Neuronal stem cell (in vitro differentiated cells): ENCODE data around the gene CFAP161.

Experiments
- DNase-seq: peaks from one replicate; pipeline ENCODE4 v3.0.0-alpha.2; 2013; ENCODE audit warnings: low spot score
- H2AFZ ChIP-seq: one replicate; pipeline ENCODE4 v1.6.1; 2013; ENCODE audit warnings: mild to moderate bottlenecking, low read length, inconsistent platforms
- H2AK5ac ChIP-seq: 2 replicates; pipeline ENCODE4 v1.6.1; 2013; ENCODE audit warnings: low read depth, mild to moderate bottlenecking, inconsistent platforms, low read length, moderate library complexity, mixed read lengths
- H2BK120ac ChIP-seq: 2 replicates; pipeline ENCODE4 v1.6.1; 2013; ENCODE audit warnings: low read depth, mild to moderate bottlenecking, inconsistent platforms, low read length, moderate library complexity, mixed read lengths
- H2BK12ac ChIP-seq: one replicate; pipeline ENCODE4 v1.6.1; 2013; ENCODE audit warnings: low read length, inconsistent platforms
- H2BK15ac ChIP-seq: 2 replicates; pipeline ENCODE4 v1.6.1; 2013; ENCODE audit warnings: mild to moderate bottlenecking, low read length, inconsistent platforms, mixed read lengths
- H2BK5ac ChIP-seq: one replicate; pipeline ENCODE4 v1.6.1; 2013; ENCODE audit warnings: inconsistent platforms, mild to moderate bottlenecking, low read length, moderate library complexity
- H3K14ac ChIP-seq: one replicate; pipeline ENCODE4 v1.6.1; 2013; ENCODE audit warnings: low read length, inconsistent platforms
- H3K18ac ChIP-seq: 2 replicates; pipeline ENCODE4 v1.6.1; 2013; ENCODE audit warnings: low read length, inconsistent platforms
- H3K23ac ChIP-seq: 2 replicates; pipeline ENCODE4 v1.6.1; 2013; ENCODE audit warnings: low read depth, mild to moderate bottlenecking, mixed read lengths, low read length, inconsistent platforms; ENCODE audit not compliant: poor library complexity
- H3K27ac ChIP-seq: replicated peaks from 3 replicates; pipeline ENCODE4 v1.5.1; 2013; ENCODE audit warnings: low read length, inconsistent platforms
- H3K27me3 ChIP-seq, 3 experiments: 2 replicates each; pipeline ENCODE4 v1.6.1; 2013; ENCODE audit warnings: low read length in 3 of 3, mild to moderate bottlenecking in 2 of 3, inconsistent platforms in 1 of 3, low read depth in 1 of 3, mixed read lengths in 1 of 3, moderate library complexity in 1 of 3; ENCODE audit not compliant: control insufficient read depth in 3 of 3, insufficient read depth in 3 of 3
- H3K36me3 ChIP-seq, 2 donors: replicated peaks in 1 of 2; 2 replicates each; pipeline ENCODE4 v1.6.1; 2013; ENCODE audit warnings: low read length in 2 of 2; ENCODE audit not compliant: control insufficient read depth in 2 of 2, insufficient read depth in 2 of 2
- H3K4ac ChIP-seq: 2 replicates; pipeline ENCODE4 v1.6.1; 2013; ENCODE audit warnings: inconsistent platforms, mild to moderate bottlenecking, low read length, moderate library complexity
- H3K4me1 ChIP-seq, 2 donors: 1 replicate in 1 of 2; 2 replicates in 1 of 2; pipeline ENCODE4 v1.6.1; 2013; ENCODE audit warnings: low read length in 2 of 2, low read depth in 1 of 2; ENCODE audit not compliant: control insufficient read depth in 2 of 2, insufficient read depth in 1 of 2
- H3K4me2 ChIP-seq: one replicate; pipeline ENCODE4 v1.6.1; 2013; ENCODE audit warnings: mild to moderate bottlenecking, low read length, inconsistent platforms; ENCODE audit not compliant: insufficient read depth, poor library complexity, severe bottlenecking
- H3K4me3 ChIP-seq, 2 donors: 2 replicates each; pipeline ENCODE4 v1.5.1; 2013; ENCODE audit warnings: low read length in 2 of 2, mild to moderate bottlenecking in 2 of 2, inconsistent platforms in 1 of 2, moderate library complexity in 1 of 2
- H3K79me1 ChIP-seq: one replicate; pipeline ENCODE4 v1.6.1; 2013; ENCODE audit warnings: low read depth, mild to moderate bottlenecking, inconsistent platforms, low read length, moderate library complexity
- H3K9ac ChIP-seq: one replicate; pipeline ENCODE4 v1.6.1; 2013; ENCODE audit warnings: mild to moderate bottlenecking, low read depth, low read length, inconsistent platforms; ENCODE audit not compliant: poor library complexity
- H3K9me3 ChIP-seq, 2 donors: replicated peaks in 1 of 2; 2 replicates each; pipeline versions ENCODE3 to v1.6.1; 2013; ENCODE audit warnings: low read length in 2 of 2, mild to moderate bottlenecking in 2 of 2, inconsistent platforms in 1 of 2, low read depth in 1 of 2, mixed read lengths in 1 of 2, moderate library complexity in 1 of 2; ENCODE audit not compliant: control insufficient read depth in 2 of 2, insufficient read depth in 1 of 2
- H4K8ac ChIP-seq: one replicate; pipeline ENCODE4 v1.6.1; 2013; ENCODE audit warnings: low read depth, mild to moderate bottlenecking, inconsistent platforms, low read length, moderate library complexity
- H4K91ac ChIP-seq: one replicate; pipeline ENCODE4 v1.6.1; 2013; ENCODE audit warnings: low read length, low read depth, mild to moderate bottlenecking, inconsistent platforms; ENCODE audit not compliant: poor library complexity
- WGBS, 2 donors: extraction: QIAGEN DNeasy Blood & Tissue Kit; methylation state at CpG; one replicate each; pipeline ENCODE4 v1.1.7; 2013; ENCODE audit warnings: missing lambda C conversion rate in 2 of 2, mixed read lengths in 1 of 2; ENCODE audit not compliant: insufficient read length in 2 of 2, insufficient replicate concordance in 1 of 2; ENCODE audit errors: extremely low coverage in 2 of 2; 5-methylcytosine and 5-hydroxymethylcytosine counted together

Gene CFAP161

GRCh38 chr15:81152339-81152738, 18.3 kb downstream of the CFAP161 start:
- Histone ChIP-seq H3K36me3 (no peaks in the 10 kb centered on the region), H3K4me1 (no peaks in the 10 kb centered on the region), H3K4me2 (no peak overlapping the region), H3K27me3 (no peaks in the 10 kb centered on the region), H2BK5ac (no peak overlapping the region), H2AK5ac (no peak overlapping the region), H3K4me3 (no peak overlapping the region), H4K8ac (no peak overlapping the region), H2BK15ac (no peak overlapping the region), H3K79me1 (no peaks in the 10 kb centered on the region), H2BK120ac (no peak overlapping the region), H3K4ac (no peak overlapping the region), H4K91ac (no peak overlapping the region), H3K23ac (no peak overlapping the region), H3K27ac (no peak overlapping the region), H3K9ac (no peak overlapping the region), H3K18ac (no peak overlapping the region), H2AFZ (no peak overlapping the region), H3K9me3 (no peaks in the 10 kb centered on the region), H2BK12ac (no peak overlapping the region), H3K14ac (no peak overlapping the region)
- no CpG with 5 or more reads among the region's 4 CpGs for WGBS, 2 donors
- no peak for DNase-seq

GRCh38 chr15:81152799-81153198, 18.7 kb downstream of the CFAP161 start:
- Histone ChIP-seq H3K23ac (no peak overlapping the region), H2BK12ac (no peak overlapping the region), H2AFZ (no peak overlapping the region), H4K8ac (no peak overlapping the region), H4K91ac (no peak overlapping the region), H2AK5ac (no peak overlapping the region), H3K36me3 (no peaks in the 10 kb centered on the region), H2BK120ac (no peak overlapping the region), H3K27me3 (no peaks in the 10 kb centered on the region), H2BK5ac (no peak overlapping the region), H3K18ac (no peak overlapping the region), H3K4me1 (no peaks in the 10 kb centered on the region), H3K14ac (no peak overlapping the region), H3K9me3 (no peaks in the 10 kb centered on the region), H3K27ac (no peak overlapping the region), H3K79me1 (no peaks in the 10 kb centered on the region), H3K4me2 (no peak overlapping the region), H3K4me3 (no peak overlapping the region), H2BK15ac (no peak overlapping the region), H3K4ac (no peak overlapping the region), H3K9ac (no peak overlapping the region)
- no peak for DNase-seq
- WGBS, 2 donors = no CpG with 5 or more reads among the region's 4 CpGs

- Histone ChIP-seq H3K4me1 (no peaks in the 10 kb centered on the region), H3K79me1 (no peaks in the 10 kb centered on the region), H3K18ac (no peak overlapping the region), H2AK5ac (no peak overlapping the region), H3K36me3 (peaks cover 0 to 2% of the 10 kb centered on the region in 2 donors), H2BK15ac (no peak overlapping the region), H2BK12ac (no peak overlapping the region), H2BK5ac (no peak overlapping the region), H3K4me2 (no peak overlapping the region), H3K4me3 (no peak overlapping the region), H3K27ac (no peak overlapping the region), H2AFZ (no peak overlapping the region), H3K14ac (no peak overlapping the region), H3K4ac (no peak overlapping the region), H3K27me3 (no peaks in the 10 kb centered on the region), H2BK120ac (no peak overlapping the region), H4K91ac (no peak overlapping the region), H3K23ac (no peak overlapping the region), H3K9me3 (no peaks in the 10 kb centered on the region), H4K8ac (no peak overlapping the region), H3K9ac (no peak overlapping the region)
- DNase-seq = no peak
- no CpG with 5 or more reads among the region's 10 CpGs for WGBS, 2 donors
Measured at GRCh38 chr15:81155375-81156218, 21.5 kb downstream of the CFAP161 start.

- no CpG with 5 or more reads among the region's 3 CpGs for WGBS, 2 donors
- Histone ChIP-seq H2BK5ac (no peak overlapping the region), H3K4me1 (no peaks in the 10 kb centered on the region), H3K27ac (no peak overlapping the region), H4K91ac (no peak overlapping the region), H3K4ac (no peak overlapping the region), H2BK15ac (no peak overlapping the region), H3K27me3 (no peaks in the 10 kb centered on the region), H3K79me1 (no peaks in the 10 kb centered on the region), H3K23ac (no peak overlapping the region), H3K4me3 (no peak overlapping the region), H2BK120ac (no peak overlapping the region), H3K9me3 (no peaks in the 10 kb centered on the region), H2AFZ (no peak overlapping the region), H3K14ac (no peak overlapping the region), H2AK5ac (no peak overlapping the region), H3K18ac (no peak overlapping the region), H2BK12ac (no peak overlapping the region), H3K9ac (no peak overlapping the region), H3K36me3 (peaks cover 0 to 2% of the 10 kb centered on the region in 2 donors), H4K8ac (no peak overlapping the region), H3K4me2 (no peak overlapping the region)
- no peak for DNase-seq
Measured at GRCh38 chr15:81156324-81156723, 22.3 kb downstream of the CFAP161 start.
